Nephron (organoid): ENCODE measurements around the gene MT3.

Source experiments
- H3K27ac Mint-ChIP-seq, 3 experiments: 2 replicates each; pipeline ENCODE4 v1.8.0; 2020; ENCODE audit warnings: mixed read lengths in 3 of 3, mild to moderate bottlenecking in 2 of 3, moderate library complexity in 1 of 3
- H3K27me3 Mint-ChIP-seq: 2 replicates; pipeline ENCODE4 v1.8.0; 2021; ENCODE audit warnings: low read depth, mild to moderate bottlenecking, moderate library complexity, mixed read lengths
- H3K36me3 Mint-ChIP-seq: 2 replicates; pipeline ENCODE4 v1.8.0; 2020; ENCODE audit warnings: low read depth, mixed read lengths
- H3K4me1 Mint-ChIP-seq: 2 replicates; pipeline ENCODE4 v1.8.0; 2020; ENCODE audit warnings: mixed read lengths
- H3K4me3 Mint-ChIP-seq, 3 experiments: 2 replicates each; pipeline ENCODE4 v1.8.0; 2020; ENCODE audit warnings: mild to moderate bottlenecking in 3 of 3, mixed read lengths in 3 of 3, moderate library complexity in 2 of 3
- H3K9me3 Mint-ChIP-seq: 2 replicates; pipeline ENCODE4 v1.8.0; 2020; ENCODE audit warnings: mixed read lengths
- TF ChIP-seq, protein P1 (sequence below), 3 experiments: fragments of 200-600 bp; sonication (generic); IDR thresholded peaks; one replicate each; pipeline ENCODE4 v1.5.0; 2021; ENCODE audit warnings: antibody characterized with exemption in 3 of 3; ENCODE audit not compliant: unreplicated experiment in 3 of 3

The MT3 gene

DNA sequence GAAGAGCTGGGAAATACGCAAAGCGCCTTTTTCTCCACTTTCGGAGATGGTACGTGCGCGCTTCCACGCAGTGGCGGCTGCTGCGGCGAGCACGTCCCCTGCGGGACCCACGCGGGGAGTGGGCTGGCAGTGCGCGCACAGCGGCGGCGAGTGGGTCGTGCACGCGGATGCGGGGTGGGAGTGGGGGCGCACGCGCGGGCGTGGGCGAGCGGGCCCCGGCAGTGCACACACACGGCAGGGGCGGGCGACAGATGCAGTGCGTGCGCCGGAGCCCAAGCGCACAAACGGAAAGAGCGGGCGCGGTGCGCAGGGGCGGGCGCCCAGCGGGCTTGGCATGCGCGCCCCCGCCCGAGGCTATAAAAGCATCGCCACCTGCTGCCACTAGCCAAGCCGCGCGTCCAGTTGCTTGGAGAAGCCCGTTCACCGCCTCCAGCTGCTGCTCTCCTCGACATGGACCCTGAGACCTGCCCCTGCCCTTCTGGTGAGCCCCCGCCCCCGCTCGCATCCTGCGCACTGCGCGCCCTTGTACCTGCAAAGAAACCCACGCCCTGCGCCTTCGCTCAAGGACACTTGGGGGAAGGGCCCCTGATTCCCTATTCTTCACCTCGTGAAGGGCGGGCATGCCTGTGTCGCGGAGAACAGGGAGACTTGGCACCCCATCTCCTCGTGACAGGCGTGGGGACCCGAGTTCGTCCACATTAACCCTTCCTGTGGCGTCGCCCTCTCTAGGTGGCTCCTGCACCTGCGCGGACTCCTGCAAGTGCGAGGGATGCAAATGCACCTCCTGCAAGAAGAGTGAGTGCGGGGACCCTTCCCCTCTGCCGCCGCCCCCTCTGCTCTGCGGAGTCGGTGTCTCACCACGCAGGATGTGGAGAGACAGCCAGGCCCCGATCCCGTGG lies at the start of gene MT3:
TSS of gene MT3 (plus strand) at position 388 of the 899 bp plus-strand sequence. CDS start at position 451, 63 bp downstream.
- Mint-ChIP-seq H3K36me3 (no peaks in the 10 kb centered on the region), H3K27ac (no peak within 1 kb of the TSS), H3K4me3 (peak within 1 kb of the TSS; percentile 76 to 78 (median 77)), H3K27me3 (peaks cover 97% of the 10 kb centered on the region), H3K4me1 (peaks cover 7% of the 10 kb centered on the region), H3K9me3 (no peaks in the 10 kb centered on the region)
- TF ChIP-seq, protein P1, sequence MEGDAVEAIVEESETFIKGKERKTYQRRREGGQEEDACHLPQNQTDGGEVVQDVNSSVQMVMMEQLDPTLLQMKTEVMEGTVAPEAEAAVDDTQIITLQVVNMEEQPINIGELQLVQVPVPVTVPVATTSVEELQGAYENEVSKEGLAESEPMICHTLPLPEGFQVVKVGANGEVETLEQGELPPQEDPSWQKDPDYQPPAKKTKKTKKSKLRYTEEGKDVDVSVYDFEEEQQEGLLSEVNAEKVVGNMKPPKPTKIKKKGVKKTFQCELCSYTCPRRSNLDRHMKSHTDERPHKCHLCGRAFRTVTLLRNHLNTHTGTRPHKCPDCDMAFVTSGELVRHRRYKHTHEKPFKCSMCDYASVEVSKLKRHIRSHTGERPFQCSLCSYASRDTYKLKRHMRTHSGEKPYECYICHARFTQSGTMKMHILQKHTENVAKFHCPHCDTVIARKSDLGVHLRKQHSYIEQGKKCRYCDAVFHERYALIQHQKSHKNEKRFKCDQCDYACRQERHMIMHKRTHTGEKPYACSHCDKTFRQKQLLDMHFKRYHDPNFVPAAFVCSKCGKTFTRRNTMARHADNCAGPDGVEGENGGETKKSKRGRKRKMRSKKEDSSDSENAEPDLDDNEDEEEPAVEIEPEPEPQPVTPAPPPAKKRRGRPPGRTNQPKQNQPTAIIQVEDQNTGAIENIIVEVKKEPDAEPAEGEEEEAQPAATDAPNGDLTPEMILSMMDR (IDR thresholded peaks at IDR 0.05; ENCODE audit: unreplicated experiment in 3 of 3) = no peak

- H3K36me3 Mint-ChIP-seq = no peaks in the 10 kb centered on the region
- H3K4me1 Mint-ChIP-seq = no peaks in the 10 kb centered on the region
- no peak overlapping the region for H3K27ac Mint-ChIP-seq
- H3K4me3 Mint-ChIP-seq = no peak overlapping the region
- H3K9me3 Mint-ChIP-seq = peaks cover 3% of the 10 kb centered on the region
- peaks cover 22% of the 10 kb centered on the region for H3K27me3 Mint-ChIP-seq
- TF ChIP-seq, protein P1 (IDR thresholded peaks at IDR 0.05; ENCODE audit: unreplicated experiment in 3 of 3) = no peak
Measured at GRCh38 chr16:56539656-56540055, 49.7 kb upstream of the MT3 start.

GRCh38 chr16:56542039-56542438 lies 47.3 kb upstream of the MT3 start:
- H3K27me3 Mint-ChIP-seq = peaks cover 19% of the 10 kb centered on the region
- peaks cover 3% of the 10 kb centered on the region for H3K9me3 Mint-ChIP-seq
- no peaks in the 10 kb centered on the region for H3K36me3 Mint-ChIP-seq
- H3K4me3 Mint-ChIP-seq = no peak overlapping the region
- TF ChIP-seq, protein P1 (IDR thresholded peaks at IDR 0.05; ENCODE audit: unreplicated experiment in 3 of 3) = no peak
- H3K27ac Mint-ChIP-seq = no peak overlapping the region
- H3K4me1 Mint-ChIP-seq = no peaks in the 10 kb centered on the region

- H3K4me1 Mint-ChIP-seq = peaks cover 13% of the 10 kb centered on the region
- H3K4me3 Mint-ChIP-seq = no peak overlapping the region
- no peaks in the 10 kb centered on the region for H3K36me3 Mint-ChIP-seq
- H3K9me3 Mint-ChIP-seq = no peaks in the 10 kb centered on the region
- H3K27ac Mint-ChIP-seq = no peak overlapping the region
- H3K27me3 Mint-ChIP-seq = peaks cover 18% of the 10 kb centered on the region
- TF ChIP-seq, protein P1 (IDR thresholded peaks at IDR 0.05; ENCODE audit: unreplicated experiment in 3 of 3) = no peak
Measured at GRCh38 chr16:56547120-56547948, 42.0 kb upstream of the MT3 start.

DNA sequence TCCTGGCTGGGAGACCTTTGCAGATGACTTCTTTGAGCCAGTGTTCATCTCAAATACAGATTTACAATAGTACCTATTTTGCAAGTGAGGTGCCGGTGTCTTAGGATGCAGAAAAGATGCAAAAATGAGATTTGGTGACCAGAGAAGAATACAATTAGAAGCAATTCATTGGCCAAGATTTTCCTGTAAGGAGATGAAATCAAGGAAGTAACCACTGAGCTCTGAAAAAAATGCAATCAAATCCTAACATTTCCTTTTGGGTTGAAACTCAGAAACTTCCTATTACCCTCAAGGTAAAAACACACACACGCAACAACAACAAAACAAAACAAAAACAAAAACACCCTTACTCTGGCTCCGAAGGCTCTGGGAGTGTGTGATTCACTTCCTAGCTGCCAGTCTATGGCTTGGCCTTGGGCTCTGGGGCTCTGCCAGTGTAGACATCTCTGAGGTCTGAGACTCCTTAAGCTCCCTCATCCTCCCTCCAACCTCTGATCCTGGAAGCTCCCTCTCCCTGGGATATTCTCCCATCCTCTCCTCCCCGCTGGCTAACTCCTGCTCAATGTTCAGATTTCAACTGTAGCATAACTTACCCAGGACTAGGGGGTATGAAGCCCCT lies 41.3 kb upstream of the MT3 start:
- TF ChIP-seq, protein P1 (IDR thresholded peaks at IDR 0.05; ENCODE audit: unreplicated experiment in 3 of 3) = no peak
- H3K4me1 Mint-ChIP-seq = peaks cover 13% of the 10 kb centered on the region
- H3K4me3 Mint-ChIP-seq = no peak overlapping the region
- H3K36me3 Mint-ChIP-seq = no peaks in the 10 kb centered on the region
- H3K27me3 Mint-ChIP-seq = peaks cover 19% of the 10 kb centered on the region
- no peak overlapping the region for H3K27ac Mint-ChIP-seq
- H3K9me3 Mint-ChIP-seq = no peaks in the 10 kb centered on the region
